Choroid plexus epithelial cell (primary cell): ENCODE results near the gene EIF4E.

ENCODE experiments used
- DNase-seq: peaks from one replicate; pipeline ENCODE4 v3.0.0-alpha.2; 2010; ENCODE audit warnings: low read depth
- H3K4me3 ChIP-seq: 2 replicates; pipeline ENCODE4 v1.5.1; 2011; ENCODE audit warnings: low read depth, mild to moderate bottlenecking, control low read depth, low read length, moderate library complexity
- CTCF ChIP-seq: conservative IDR thresholded peaks from 2 replicates; pipeline ENCODE4 v1.5.1; 2011; ENCODE audit warnings: low read depth, mild to moderate bottlenecking, control low read depth, inconsistent platforms, low read length, moderate library complexity

Gene EIF4E

GRCh38 chr4:98928505-98929340, at the start of gene EIF4E:
TSS of gene EIF4E (minus strand) at chr4:98929133. CDS start at chr4:98929112, 21 bp downstream.
- DNase-seq = peak; percentile 100
- TF ChIP-seq CTCF = peak; percentile 25
- H3K4me3 ChIP-seq = peak within 1 kb of the TSS; percentile 99

- H3K4me3 ChIP-seq = no peak overlapping the region
- TF ChIP-seq CTCF = no peak
- no peak for DNase-seq
These were observed 48.6 kb upstream of the EIF4E start for GRCh38 chr4:98977557-98977956.

GRCh38 chr4:98976716-98977115, 47.8 kb upstream of the EIF4E start:
- no peak for TF ChIP-seq CTCF
- no peak overlapping the region for H3K4me3 ChIP-seq
- peak; percentile 66 for DNase-seq

- no peak overlapping the region for H3K4me3 ChIP-seq
- TF ChIP-seq CTCF = no peak
- peak; percentile 3 for DNase-seq
These were observed 41.2 kb upstream of the EIF4E start for GRCh38 chr4:98969878-98970785.

GRCh38 chr4:98967786-98968329, 38.9 kb upstream of the EIF4E start:
- no peak overlapping the region for H3K4me3 ChIP-seq
- no peak for DNase-seq
- TF ChIP-seq CTCF = no peak

- no peak overlapping the region for H3K4me3 ChIP-seq
- no peak for TF ChIP-seq CTCF
- DNase-seq = no peak
These were observed 38.0 kb upstream of the EIF4E start for GRCh38 chr4:98966926-98967325.
